Karpas-422 (cell line): ENCODE results near the gene PIK3R2. TPM values are rescaled to one million over a fixed set of nuclear protein-coding genes. Genes with fewer than 3 reads are reported as not detected.

Experiments used
- DNase-seq: peaks from one replicate; pipeline ENCODE4 v3.0.0-alpha.2; 2015
- H2AFZ ChIP-seq: fragments of 200-600 bp; sonication (generic); 2 replicates; pipeline ENCODE4 v1.6.1; 2014; ENCODE audit warnings: antibody characterized with exemption, low read length, mixed read lengths
- H3K27ac ChIP-seq: fragments of 200-600 bp; sonication (generic); 2 replicates; pipeline ENCODE4 v1.5.1; 2014; ENCODE audit warnings: mild to moderate bottlenecking, low read length, moderate library complexity
- H3K27me3 ChIP-seq: fragments of 200-600 bp; sonication (generic); 2 replicates; pipeline ENCODE4 v1.6.1; 2014; ENCODE audit warnings: low read length, mixed read lengths
- H3K36me3 ChIP-seq: fragments of 200-600 bp; sonication (generic); 2 replicates; pipeline ENCODE4 v1.6.1; 2014; ENCODE audit warnings: low read length, mixed read lengths; ENCODE audit not compliant: insufficient read depth
- H3K4me1 ChIP-seq: fragments of 200-600 bp; sonication (generic); 2 replicates; pipeline ENCODE4 v1.6.1; 2014; ENCODE audit warnings: mild to moderate bottlenecking, low read length, mixed read lengths
- H3K4me2 ChIP-seq: fragments of 200-600 bp; sonication (generic); 2 replicates; pipeline ENCODE4 v1.6.1; 2014; ENCODE audit warnings: low read length, low read depth, mild to moderate bottlenecking; ENCODE audit not compliant: poor library complexity, severe bottlenecking
- H3K4me3 ChIP-seq: fragments of 200-600 bp; sonication (generic); 2 replicates; pipeline ENCODE4 v1.5.1; 2014; ENCODE audit warnings: mild to moderate bottlenecking, antibody characterized with exemption, low read length, mixed read lengths
- H3K79me2 ChIP-seq: fragments of 200-600 bp; sonication (generic); 2 replicates; pipeline ENCODE4 v1.6.1; 2014; ENCODE audit warnings: mild to moderate bottlenecking, low read length, mixed read lengths
- H3K9ac ChIP-seq: fragments of 200-600 bp; sonication (generic); 2 replicates; pipeline ENCODE4 v1.6.0; 2014; ENCODE audit warnings: low read length
- H3K9me2 ChIP-seq: fragments of 200-600 bp; sonication (generic), shearing (Covaris generic); replicated peaks from 2 replicates; pipeline ENCODE4 v1.6.0; 2014; ENCODE audit warnings: mild to moderate bottlenecking, low read length, moderate library complexity; ENCODE audit not compliant: insufficient read depth
- H3K9me3 ChIP-seq: fragments of 300-700, 200-600 bp; sonication (generic); 2 replicates; pipeline ENCODE4 v1.6.1; 2014; ENCODE audit warnings: low read length, mixed read lengths
- H4K20me1 ChIP-seq: fragments of 200-600 bp; sonication (generic); 2 replicates; pipeline ENCODE4 v1.6.1; 2014; ENCODE audit warnings: mild to moderate bottlenecking, antibody characterized with exemption, low read length, low read depth; ENCODE audit not compliant: insufficient read depth
- total RNA-seq: library from RNA; depleted of rRNA; stranded (reverse); fragments of >200 nt; shearing (Covaris generic); gene quantifications from 2 replicates; pipeline ENCODE4 v1.2.3, GENCODE V29; 2014; ENCODE audit warnings: low replicate concordance

The PIK3R2 gene
- total RNA-seq, 1 experiment from 2014 or later: 5.1 TPM

- H3K27ac ChIP-seq: peak within 1 kb of the TSS; percentile 93
- H3K4me3 ChIP-seq: peak within 1 kb of the TSS; percentile 89
- peak; percentile 100 for DNase-seq
Measured at GRCh38 chr19:18192673-18193387, 39.9 kb downstream of the PIK3R2 start, which contains the start of gene MPV17L2. TSS of gene MPV17L2 (plus strand) at chr19:18193218. CDS start at chr19:18193282, 64 bp downstream.

DNA sequence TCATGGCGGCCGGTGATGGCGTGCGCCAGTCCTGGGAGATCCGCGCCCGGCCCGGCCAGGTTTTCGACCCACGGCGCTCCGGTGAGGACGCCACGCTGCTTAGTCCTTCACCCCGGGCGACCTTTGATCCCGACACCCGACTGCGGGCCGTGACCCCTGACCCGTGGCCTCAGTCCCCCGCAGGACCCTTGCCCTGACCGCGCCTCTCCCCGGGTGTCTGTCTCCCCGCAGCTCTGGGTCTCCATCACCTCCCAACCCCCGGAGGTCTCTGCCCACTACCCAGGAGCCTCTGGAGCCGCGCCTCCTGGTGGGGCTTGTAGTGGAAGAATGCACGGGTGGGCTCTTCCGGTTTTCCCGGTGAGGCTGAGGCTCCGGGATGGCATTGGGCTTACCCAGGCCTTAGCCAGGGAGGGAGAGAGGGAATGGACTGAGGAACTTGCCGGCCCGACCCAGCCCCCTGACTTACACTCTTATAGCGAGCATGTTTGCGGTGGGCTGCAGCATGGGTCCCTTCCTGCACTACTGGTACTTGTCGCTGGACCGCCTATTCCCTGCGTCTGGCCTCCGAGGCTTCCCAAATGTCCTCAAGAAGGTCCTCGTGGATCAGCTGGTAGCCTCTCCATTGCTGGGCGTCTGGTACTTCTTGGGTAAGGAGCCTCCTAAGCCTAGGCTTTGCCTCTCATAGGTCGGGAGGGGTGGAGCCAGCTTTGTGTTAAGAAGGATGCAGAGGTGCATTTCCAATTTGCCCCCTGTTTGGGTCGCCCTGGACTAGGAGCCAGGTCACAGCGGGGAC lies 40.6 kb downstream of the PIK3R2 start:
- no peaks in the 10 kb centered on the region for H3K9me2 ChIP-seq
- peaks cover 8% of the 10 kb centered on the region for H3K79me2 ChIP-seq
- peaks cover 4% of the 10 kb centered on the region; the same call in 1 of the 2 replicates for H3K36me3 ChIP-seq
- peaks cover 31% of the 10 kb centered on the region for H3K4me1 ChIP-seq
- peak overlapping the region; percentile 83 for H3K4me2 ChIP-seq
- peak overlapping the region; percentile 57 for H3K27ac ChIP-seq
- H4K20me1 ChIP-seq: no peaks in the 10 kb centered on the region
- peak overlapping the region; percentile 80 for H3K9ac ChIP-seq
- H2AFZ ChIP-seq: peak overlapping the region; percentile 20; the same call in 1 of the 2 replicates
- peak overlapping the region; percentile 89 for H3K4me3 ChIP-seq
- peak; percentile 60 for DNase-seq
- no peaks in the 10 kb centered on the region for H3K9me3 ChIP-seq
- H3K27me3 ChIP-seq: no peaks in the 10 kb centered on the region

More at GRCh38 chr19:18192673-18193387, 39.9 kb downstream of the PIK3R2 start, which contains the start of gene MPV17L2:
- no peaks in the 10 kb centered on the region for H3K36me3 ChIP-seq
- H3K4me2 ChIP-seq: peak within 1 kb of the TSS; percentile 83
- H3K79me2 ChIP-seq: peaks cover 8% of the 10 kb centered on the region
- peak within 1 kb of the TSS; percentile 20; the same call in 1 of the 2 replicates for H2AFZ ChIP-seq
- H3K9me2 ChIP-seq: no peaks in the 10 kb centered on the region
- no peaks in the 10 kb centered on the region for H3K9me3 ChIP-seq
- no peaks in the 10 kb centered on the region for H3K27me3 ChIP-seq
- H3K9ac ChIP-seq: peak within 1 kb of the TSS; percentile 80
- H4K20me1 ChIP-seq: no peaks in the 10 kb centered on the region
- peaks cover 38% of the 10 kb centered on the region for H3K4me1 ChIP-seq

DNA sequence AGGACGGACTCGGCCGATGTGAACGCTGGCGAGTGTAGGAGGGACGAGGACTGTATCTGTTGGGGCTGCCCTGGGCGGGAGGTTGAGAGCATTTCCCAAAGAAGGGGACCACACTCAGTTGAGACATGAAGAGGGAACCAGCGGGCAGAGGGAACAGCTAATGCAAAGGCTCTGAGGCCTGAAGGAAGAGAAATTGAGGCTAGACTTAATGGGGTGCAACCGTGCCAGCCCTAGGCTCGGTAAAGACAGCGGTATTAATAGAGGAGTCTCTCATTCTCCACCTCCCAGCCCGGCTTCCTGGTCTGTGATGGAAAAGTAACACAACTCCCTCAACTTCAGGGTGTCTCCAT lies 41.2 kb downstream of the PIK3R2 start:
- no peak for DNase-seq
- Histone ChIP-seq H3K27me3 (no peaks in the 10 kb centered on the region), H4K20me1 (no peaks in the 10 kb centered on the region), H3K36me3 (peaks cover 6% of the 10 kb centered on the region; the same call in 1 of the 2 replicates), H3K9me2 (no peaks in the 10 kb centered on the region), H2AFZ (no peak overlapping the region), H3K79me2 (peaks cover 8% of the 10 kb centered on the region), H3K9ac (peak overlapping the region; percentile 80), H3K4me3 (peak overlapping the region; percentile 89), H3K27ac (peak overlapping the region; percentile 57), H3K4me1 (peaks cover 26% of the 10 kb centered on the region), H3K4me2 (peak overlapping the region; percentile 83), H3K9me3 (no peaks in the 10 kb centered on the region)

DNA sequence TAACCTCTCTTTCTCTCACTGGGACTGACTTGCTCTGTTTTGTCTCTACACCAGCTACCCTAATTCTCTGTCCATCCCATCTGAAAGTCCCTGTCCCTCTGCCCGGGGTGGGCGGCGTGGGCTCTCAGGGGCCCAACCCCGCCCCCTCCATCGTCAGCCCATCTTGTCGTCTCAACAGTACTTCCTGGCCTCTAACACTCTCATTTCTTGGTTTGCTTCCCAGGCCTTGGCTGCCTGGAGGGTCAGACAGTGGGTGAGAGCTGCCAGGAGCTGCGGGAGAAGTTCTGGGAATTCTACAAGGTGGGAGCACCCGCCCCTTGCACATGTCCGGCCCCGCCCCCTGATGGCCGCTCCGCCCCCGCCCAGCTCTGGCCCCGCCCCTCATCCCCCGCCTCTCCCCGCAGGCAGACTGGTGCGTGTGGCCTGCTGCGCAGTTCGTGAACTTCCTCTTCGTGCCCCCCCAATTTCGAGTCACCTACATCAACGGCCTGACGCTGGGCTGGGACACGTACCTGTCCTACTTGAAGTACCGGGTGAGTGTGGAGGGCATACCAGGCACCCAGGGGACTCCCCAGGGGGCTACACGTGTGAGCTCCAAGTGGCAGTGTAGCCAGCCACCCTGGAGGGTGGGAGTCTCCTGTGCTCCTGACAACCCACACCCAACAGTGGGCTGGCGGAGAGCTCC lies 41.7 kb downstream of the PIK3R2 start:
- no peak overlapping the region for H2AFZ ChIP-seq

DNA sequence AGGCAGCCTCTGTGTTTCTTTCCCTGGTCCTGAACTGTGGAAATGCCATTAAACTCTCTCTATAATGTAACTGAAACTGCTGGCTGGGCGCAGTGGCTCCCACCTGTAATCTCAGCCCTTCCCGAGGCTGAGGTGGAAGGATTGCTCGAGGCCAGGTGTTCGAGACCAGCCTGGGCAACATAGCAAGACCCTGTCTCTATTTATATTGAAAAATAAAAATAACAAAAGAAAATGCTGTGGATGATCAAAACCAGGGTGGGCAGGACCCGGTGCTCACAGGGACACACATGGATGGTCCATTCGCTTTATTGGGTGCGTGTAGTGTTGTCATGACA lies 43.5 kb downstream of the PIK3R2 start:
- Histone ChIP-seq H2AFZ (no peak overlapping the region), H3K27ac (no peak overlapping the region), H3K9me3 (no peaks in the 10 kb centered on the region), H3K79me2 (peaks cover 9% of the 10 kb centered on the region), H3K9me2 (no peaks in the 10 kb centered on the region), H3K4me3 (no peak overlapping the region), H3K4me1 (peaks cover 24% of the 10 kb centered on the region), H3K9ac (no peak overlapping the region), H3K27me3 (no peaks in the 10 kb centered on the region), H3K36me3 (peaks cover 10% of the 10 kb centered on the region; the same call in 1 of the 2 replicates), H3K4me2 (no peak overlapping the region), H4K20me1 (no peaks in the 10 kb centered on the region)
- no peak for DNase-seq

More for the DNA sequence above, 41.7 kb downstream of the PIK3R2 start:
- Histone ChIP-seq H3K36me3 (peaks cover 6% of the 10 kb centered on the region; the same call in 1 of the 2 replicates), H3K9me3 (no peaks in the 10 kb centered on the region), H3K9me2 (no peaks in the 10 kb centered on the region), H3K27ac (no peak overlapping the region), H3K9ac (peak overlapping the region; percentile 80), H3K79me2 (peaks cover 8% of the 10 kb centered on the region), H3K27me3 (no peaks in the 10 kb centered on the region), H3K4me2 (peak overlapping the region; percentile 83), H4K20me1 (no peaks in the 10 kb centered on the region), H3K4me3 (peak overlapping the region; percentile 89), H3K4me1 (peaks cover 26% of the 10 kb centered on the region)
- DNase-seq: peak; percentile 80

DNA sequence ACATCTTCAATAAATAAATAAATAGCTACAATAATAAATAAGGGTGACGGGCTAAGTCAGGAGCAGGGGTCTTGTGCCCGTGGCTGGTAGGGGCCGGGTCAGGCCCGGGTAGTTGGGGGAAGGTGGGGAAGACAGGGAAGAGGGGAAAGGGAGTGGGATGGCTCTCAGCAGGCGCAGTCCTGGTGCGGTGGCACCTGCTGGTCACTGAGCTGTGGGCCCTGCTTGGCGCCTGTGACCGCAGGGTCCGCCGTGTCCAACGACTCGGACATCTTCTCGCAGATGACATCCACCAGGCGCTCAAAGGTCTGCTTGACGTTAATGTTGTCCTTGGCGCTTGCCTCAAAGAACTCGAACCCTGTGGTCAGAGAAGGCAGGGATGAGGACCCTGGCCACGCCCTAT lies 44.3 kb downstream of the PIK3R2 start:
- H3K9ac ChIP-seq: no peak overlapping the region
- no peak for DNase-seq
- H3K4me2 ChIP-seq: no peak overlapping the region
- H4K20me1 ChIP-seq: peaks cover 5% of the 10 kb centered on the region
- H3K36me3 ChIP-seq: peaks cover 18% of the 10 kb centered on the region; the same call in 1 of the 2 replicates
- H3K79me2 ChIP-seq: peaks cover 18% of the 10 kb centered on the region
- no peaks in the 10 kb centered on the region for H3K9me2 ChIP-seq
- H3K27ac ChIP-seq: no peak overlapping the region
- no peaks in the 10 kb centered on the region for H3K9me3 ChIP-seq
- H2AFZ ChIP-seq: no peak overlapping the region
- no peak overlapping the region for H3K4me3 ChIP-seq
- no peaks in the 10 kb centered on the region for H3K27me3 ChIP-seq
- H3K4me1 ChIP-seq: peaks cover 17% of the 10 kb centered on the region

DNA sequence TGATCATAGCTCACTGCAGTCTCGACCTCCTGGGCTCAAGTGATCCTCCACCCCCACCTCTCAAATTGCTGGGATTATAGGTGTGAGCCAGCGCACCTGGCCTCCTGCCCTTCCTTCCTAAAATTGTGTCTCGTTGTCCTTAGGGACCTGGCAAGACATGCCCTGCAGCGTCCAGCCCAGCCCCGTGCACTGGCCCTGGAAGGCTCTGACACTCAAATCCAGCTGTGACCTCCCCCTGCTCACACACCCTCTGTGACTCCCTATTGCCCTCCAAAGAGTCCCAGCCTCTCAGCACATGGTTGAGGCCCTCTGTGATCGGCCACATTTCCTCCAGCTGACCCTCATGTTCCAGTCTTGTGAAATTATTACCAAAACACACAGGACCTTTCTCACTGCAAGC lies 45.0 kb downstream of the PIK3R2 start:
- no peak overlapping the region for H3K9ac ChIP-seq
- H3K79me2 ChIP-seq: peaks cover 23% of the 10 kb centered on the region
- H3K27ac ChIP-seq: no peak overlapping the region
- H2AFZ ChIP-seq: no peak overlapping the region
- peaks cover 21% of the 10 kb centered on the region; the same call in 1 of the 2 replicates for H3K36me3 ChIP-seq
- no peak for DNase-seq
- no peak overlapping the region for H3K4me3 ChIP-seq
- no peak overlapping the region for H3K4me2 ChIP-seq
- no peaks in the 10 kb centered on the region for H3K9me3 ChIP-seq
- H4K20me1 ChIP-seq: peaks cover 8% of the 10 kb centered on the region
- peaks cover 21% of the 10 kb centered on the region for H3K4me1 ChIP-seq
- H3K27me3 ChIP-seq: no peaks in the 10 kb centered on the region
- H3K9me2 ChIP-seq: no peaks in the 10 kb centered on the region
